Left colon (tissue), 2 donors: ENCODE measurements around the gene SYTL3. TPM values are rescaled to one million over a fixed set of nuclear protein-coding genes. Genes with fewer than 3 reads are reported as not detected.

Source experiments
- ATAC-seq: fragments of 200-7000 bp; cut with Tn5 transposase; one replicate; pipeline ENCODE4 v1.9.1; 2020; ENCODE audit warnings: mild to moderate bottlenecking, moderate library complexity
- DNase-seq, 2 donors: peaks; one replicate each; pipeline ENCODE4 v3.0.0-alpha.2; 2020
- intact Hi-C, 2 donors: fragments of 100-400 bp; cut with DNase I in 1 of 2; cut with micrococcal nuclease in 1 of 2; formaldehyde crosslinking; loops; one replicate each; pipeline versions ENCODE4 v1.11.2 to v1.14.0; 2022; cut with DNase I, micrococcal nuclease
- microRNA-seq, 2 donors: library from miRNA; unstranded; fragments of <30 nt; microRNA quantifications; one replicate each; pipeline versions ENCODE4 v1.1.0 to v1.2.0, GENCODE V29; 2020
- total RNA-seq, 2 donors: library from RNA; stranded (reverse); fragmentation: NEBNext Ultra II Directional; extraction: Animal tissue kit (Norgen Biotek cat#: 25700); gene quantifications; one replicate each; pipeline ENCODE4 v1.2.1, GENCODE V29; 2021
- donor health status: DM: no; HTN: no; CAD: no.
- donor health status: DM: yes; HTN: yes; CAD: no.

SYTL3 gene
- total RNA-seq, 2 donors from 2014 or later: 2.6 to 2.7 TPM

DNA sequence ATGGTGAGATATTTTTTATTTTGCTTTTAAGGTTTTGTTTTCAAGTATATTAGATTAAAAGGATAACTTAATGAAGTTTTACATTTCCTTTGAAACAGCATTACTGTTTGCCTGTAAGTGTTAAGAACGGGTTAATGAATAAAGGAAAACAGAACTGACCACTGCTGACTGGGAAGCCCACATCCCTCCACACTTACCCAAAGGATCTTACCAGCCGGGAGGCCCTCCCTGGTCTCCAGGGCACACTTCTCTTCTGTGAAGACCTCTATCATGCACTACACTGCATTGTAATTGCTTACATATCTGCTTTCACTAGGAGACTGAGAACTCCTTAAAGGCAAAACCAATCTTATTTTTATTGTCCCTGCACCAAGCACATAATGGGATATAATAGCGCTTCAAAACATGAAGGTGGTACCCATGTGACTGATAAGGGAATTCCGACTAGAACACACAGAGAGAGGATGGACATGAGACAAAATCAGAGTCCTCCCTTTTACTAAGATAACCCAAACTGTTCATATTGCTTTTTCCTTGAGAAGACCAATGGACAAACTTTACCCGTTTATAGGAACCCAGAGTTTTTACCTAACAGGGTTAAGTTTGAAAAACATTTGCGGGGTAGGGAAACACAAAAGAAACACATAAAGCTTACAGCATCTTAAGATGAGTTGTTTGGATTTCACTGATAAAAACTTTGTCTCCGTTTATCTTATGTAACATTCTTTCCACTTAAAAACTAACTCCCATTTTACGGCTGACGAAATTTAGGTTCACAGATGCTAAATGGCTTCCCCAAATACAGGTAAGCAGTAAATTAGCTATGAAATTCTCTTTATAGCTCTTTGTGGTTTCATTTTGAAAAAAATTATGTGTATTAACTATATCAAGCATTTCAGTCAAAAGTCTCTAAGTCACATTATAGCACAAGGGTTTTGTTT, 160.6 kb downstream of the SYTL3 start:
- DNase-seq (no peak), ATAC-seq (no peak)
- intact Hi-C loops: no loop called here

DNA sequence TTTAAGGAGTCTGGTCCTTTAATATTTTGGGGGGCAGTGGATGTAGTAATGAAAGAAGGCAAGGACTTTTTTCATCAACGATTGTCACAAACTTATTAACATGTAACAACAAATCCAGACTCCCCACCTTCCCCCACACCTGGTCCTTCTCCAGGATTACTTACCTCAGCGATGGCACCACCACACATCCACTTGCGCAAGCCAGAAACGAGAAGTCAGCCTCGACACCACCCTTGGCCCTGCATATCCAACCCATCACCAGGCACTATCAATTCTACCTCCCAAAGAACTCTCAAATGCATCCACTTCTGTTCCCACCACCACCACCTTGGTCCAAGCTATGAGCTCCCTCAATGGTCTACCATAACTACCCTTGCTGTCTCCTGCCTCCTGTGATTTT, 162.8 kb downstream of the SYTL3 start:
- peak in 1 of 2 donors; percentile 19 for DNase-seq
- intact Hi-C loops: no loop called here
- ATAC-seq: no peak

DNA sequence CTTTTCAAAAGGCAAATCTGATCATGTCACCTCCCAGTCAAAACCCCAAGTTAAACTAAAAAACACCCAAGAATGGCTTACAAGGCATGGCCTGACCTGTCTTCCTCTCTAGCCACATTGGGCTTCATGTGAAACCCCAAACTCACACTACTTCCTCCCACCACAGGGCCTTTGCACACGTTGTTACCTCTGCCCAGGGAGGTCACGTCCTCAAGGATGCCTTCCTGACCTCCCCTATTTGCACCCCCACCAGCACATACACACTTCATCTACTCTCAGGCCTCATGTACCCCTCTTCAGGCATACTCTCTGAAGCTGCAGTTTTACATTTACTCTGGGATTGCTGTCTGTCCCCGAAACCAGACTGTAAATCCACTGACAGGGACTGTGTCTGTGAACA, 163.2 kb downstream of the SYTL3 start:
- DNase-seq (peak in 1 of 2 donors; percentile 22), ATAC-seq (no peak)
- intact Hi-C loops: no loop called here

Small RNA genes lying within 50 kb of the gene (microRNA-seq; reads per million reads assigned to microRNA genes)
- gene MIR3918: 0 to 0.53 reads per million in 2 donors
- 0 reads per million in 2 donors for gene MIR7161

Other genes starting within 250 kb of the SYTL3 start
- 10 to 100 TPM; 41.2 to 46.7 TPM for gene TMEM181, start 90.0 kb upstream of the SYTL3 start, total RNA-seq
- 100 to 1,000 TPM; 142 to 178 TPM for gene DYNLT1, start 5.3 kb upstream of the SYTL3 start, total RNA-seq
- gene EZR, start 169.3 kb downstream of the SYTL3 start, total RNA-seq: 100 to 1,000 TPM; 368 to 492 TPM